ENCODE results near the gene NLGN3.

DNA sequence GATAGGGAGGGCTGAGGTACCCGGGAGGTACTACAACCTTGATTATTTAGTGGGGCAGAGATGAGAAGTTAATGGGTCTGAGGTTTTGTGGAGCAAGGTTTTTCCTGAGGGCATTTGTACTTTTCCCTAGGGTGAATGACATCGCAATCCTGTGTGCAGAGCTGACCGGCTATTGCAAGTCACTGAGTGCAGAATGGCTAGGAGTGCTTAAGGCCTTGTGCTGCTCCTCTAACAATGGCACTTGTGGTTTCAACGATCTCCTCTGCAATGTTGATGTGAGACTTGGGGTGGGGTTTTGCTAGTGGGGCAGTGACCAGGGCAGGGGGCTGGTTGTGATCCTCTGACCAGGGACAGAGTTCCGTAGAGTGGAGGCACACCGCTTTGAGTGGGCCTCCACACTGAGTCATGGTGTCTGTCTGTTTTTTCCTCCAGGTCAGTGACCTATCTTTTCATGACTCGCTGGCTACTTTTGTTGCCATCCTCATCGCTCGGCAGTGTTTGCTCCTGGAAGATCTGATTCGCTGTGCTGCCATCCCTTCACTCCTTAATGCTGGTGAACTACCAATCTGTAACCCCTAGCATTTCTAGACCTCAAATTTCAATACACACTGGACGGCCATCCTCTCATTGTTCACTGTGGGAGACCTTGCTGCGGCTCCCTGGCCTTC is 16.3 kb upstream of the NLGN3 start:
- TF ChIP-seq, protein P1, sequence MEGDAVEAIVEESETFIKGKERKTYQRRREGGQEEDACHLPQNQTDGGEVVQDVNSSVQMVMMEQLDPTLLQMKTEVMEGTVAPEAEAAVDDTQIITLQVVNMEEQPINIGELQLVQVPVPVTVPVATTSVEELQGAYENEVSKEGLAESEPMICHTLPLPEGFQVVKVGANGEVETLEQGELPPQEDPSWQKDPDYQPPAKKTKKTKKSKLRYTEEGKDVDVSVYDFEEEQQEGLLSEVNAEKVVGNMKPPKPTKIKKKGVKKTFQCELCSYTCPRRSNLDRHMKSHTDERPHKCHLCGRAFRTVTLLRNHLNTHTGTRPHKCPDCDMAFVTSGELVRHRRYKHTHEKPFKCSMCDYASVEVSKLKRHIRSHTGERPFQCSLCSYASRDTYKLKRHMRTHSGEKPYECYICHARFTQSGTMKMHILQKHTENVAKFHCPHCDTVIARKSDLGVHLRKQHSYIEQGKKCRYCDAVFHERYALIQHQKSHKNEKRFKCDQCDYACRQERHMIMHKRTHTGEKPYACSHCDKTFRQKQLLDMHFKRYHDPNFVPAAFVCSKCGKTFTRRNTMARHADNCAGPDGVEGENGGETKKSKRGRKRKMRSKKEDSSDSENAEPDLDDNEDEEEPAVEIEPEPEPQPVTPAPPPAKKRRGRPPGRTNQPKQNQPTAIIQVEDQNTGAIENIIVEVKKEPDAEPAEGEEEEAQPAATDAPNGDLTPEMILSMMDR (IDR thresholded peaks at IDR 0.05; ENCODE audit: low read depth, low read length) = no peak
- no peak for TF ChIP-seq EZH2phosphoT487 (IDR thresholded peaks at IDR 0.05; ENCODE audit: low read depth)
